ENCODE results near the gene PRG2. TPM values are rescaled to one million over a fixed set of nuclear protein-coding genes. Genes with fewer than 3 reads are reported as not detected.

The PRG2 gene
- total RNA-seq, 1 experiment from 2014 or later: not detected

- POLR2A ChIA-PET (ENCODE audit: unreplicated experiment): no interaction called here
- no peaks in the 10 kb centered on the region for H3K9me3 ChIP-seq (ENCODE audit: low read length)
These were observed 5.6 kb upstream of the PRG2 start for GRCh38 chr11:57395905-57396623.

GRCh38 chr11:57394203-57394965 lies 3.9 kb upstream of the PRG2 start:
- no TSS peak for BruUV-seq (replicated peaks)
- Histone ChIP-seq H3K9me3 (ENCODE audit: low read length) (no peaks in the 10 kb centered on the region), H3F3A (ENCODE audit: low read length, unreplicated experiment) (no peaks in the 10 kb centered on the region), H4K20me1 (ENCODE audit: low read length) (no peaks in the 10 kb centered on the region), H3K27me3 (ENCODE audit: low read length) (peaks cover 18% of the 10 kb centered on the region), H3K9me2 (replicated peaks; ENCODE audit: low read length) (no peaks in the 10 kb centered on the region), H3K27ac (ENCODE audit: low read length) (no peak overlapping the region), H3K4me3 (ENCODE audit: low read length) (no peak overlapping the region), H3K36me3 (ENCODE audit: low read depth, low read length) (no peaks in the 10 kb centered on the region), H3K9ac (ENCODE audit: low read length) (no peak overlapping the region), H3K4me1 (ENCODE audit: insufficient read depth, low read length) (peaks cover 8% of the 10 kb centered on the region), H2AFZ (ENCODE audit: low read length) (no peak overlapping the region), H3K79me2 (ENCODE audit: low read length) (no peaks in the 10 kb centered on the region), H3K4me2 (ENCODE audit: low read length) (no peak overlapping the region)
- no peak for TF ChIP-seq EZH2 (IDR thresholded peaks at IDR 0.05; ENCODE audit: low read length, unreplicated experiment)
- no peak for TF ChIP-seq CTCF (conservative IDR thresholded peaks at IDR 0.05; ENCODE audit: low read depth, low read length)
- no peak for TF ChIP-seq EZH2phosphoT487 (IDR thresholded peaks at IDR 0.05; ENCODE audit: borderline replicate concordance, low read length)
- ATAC-seq (no peak), DNase-seq (no peak)
- intact Hi-C loops (cut with micrococcal nuclease): no loop called here
- ChIA-PET CTCF (no interaction called here), POLR2A (ENCODE audit: unreplicated experiment) (interaction anchor here (0.6 kb wide), 1 partner anchor 83 kb away, joined by 3 read pairs; no protein-coding TSS in a partner anchor)

More at GRCh38 chr11:57395905-57396623, 5.6 kb upstream of the PRG2 start:
- Histone ChIP-seq H3K4me2 (ENCODE audit: low read length) (no peak overlapping the region), H4K20me1 (ENCODE audit: low read length) (no peaks in the 10 kb centered on the region), H3F3A (ENCODE audit: low read length, unreplicated experiment) (no peaks in the 10 kb centered on the region), H3K79me2 (ENCODE audit: low read length) (no peaks in the 10 kb centered on the region), H3K9me2 (replicated peaks; ENCODE audit: low read length) (no peaks in the 10 kb centered on the region), H3K27ac (ENCODE audit: low read length) (no peak overlapping the region), H3K27me3 (ENCODE audit: low read length) (peaks cover 5% of the 10 kb centered on the region; the same call in 1 of the 2 replicates), H3K4me3 (ENCODE audit: low read length) (no peak overlapping the region), H2AFZ (ENCODE audit: low read length) (no peak overlapping the region), H3K4me1 (ENCODE audit: insufficient read depth, low read length) (peaks cover 16% of the 10 kb centered on the region), H3K9ac (ENCODE audit: low read length) (no peak overlapping the region), H3K36me3 (ENCODE audit: low read depth, low read length) (no peaks in the 10 kb centered on the region)
- TF ChIP-seq EZH2phosphoT487 (IDR thresholded peaks at IDR 0.05; ENCODE audit: borderline replicate concordance, low read length): no peak
- no peak for TF ChIP-seq EZH2 (IDR thresholded peaks at IDR 0.05; ENCODE audit: low read length, unreplicated experiment)
- TF ChIP-seq CTCF (conservative IDR thresholded peaks at IDR 0.05; ENCODE audit: low read depth, low read length): no peak
- BruUV-seq (replicated peaks): no TSS peak
- intact Hi-C loops (cut with micrococcal nuclease): no loop called here
- DNase-seq (no peak), ATAC-seq (no peak)
- CTCF ChIA-PET: interaction anchor here (0.6 kb wide), 1 partner anchor 1436 kb away, joined by 3 read pairs; no protein-coding TSS in a partner anchor
